GM23248 (cell line): ENCODE measurements around the gene ABHD10.

Experiments
- EZH2 ChIP-seq: fragments of 200-600 bp; sonication (generic); IDR thresholded peaks from 2 replicates; pipeline ENCODE4 v1.6.1; 2018; ENCODE audit warnings: antibody characterized with exemption, mild to moderate bottlenecking; ENCODE audit not compliant: insufficient read depth, poor library complexity, severe bottlenecking
- EZH2phosphoT487 ChIP-seq: fragments of 200-600 bp; sonication (generic); IDR thresholded peaks from 2 replicates; pipeline ENCODE4 v1.6.1; 2018; ENCODE audit warnings: antibody characterized with exemption, moderate library complexity, mild to moderate bottlenecking, low read depth; ENCODE audit not compliant: insufficient read depth

DNA sequence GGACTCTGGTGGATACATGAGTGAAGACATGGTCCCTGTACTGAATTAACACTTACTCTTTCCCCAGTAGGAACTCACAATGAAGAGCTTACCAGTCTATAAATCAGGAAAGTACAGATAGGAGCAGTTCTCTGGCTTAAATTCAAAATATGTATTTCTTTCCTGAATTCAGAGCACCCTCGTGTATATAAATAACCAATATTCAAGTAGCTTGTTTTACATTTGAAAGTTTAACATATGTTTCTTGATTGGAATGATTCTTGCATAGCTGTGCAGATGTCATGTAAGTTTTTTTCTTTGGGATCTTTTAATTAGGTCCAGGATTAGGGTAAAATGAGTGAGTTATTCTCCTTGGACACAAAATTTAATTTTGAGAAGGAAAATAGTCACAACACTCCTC, 40.9 kb downstream of the ABHD10 start:
- TF ChIP-seq EZH2phosphoT487 (no peak), EZH2 (no peak)
